C4-2B (cell line): Measurements from ENCODE around the gene CLSTN2.

Source experiments
- ZFX ChIP-seq: fragments of 450-650 bp; IDR thresholded peaks from 2 replicates; pipeline ENCODE4 v1.6.1; 2017
- TF ChIP-seq, protein P1 (sequence below): fragments of 450-650 bp; conservative IDR thresholded peaks from 2 replicates; pipeline ENCODE4 v1.5.1; 2017; ENCODE audit warnings: mild to moderate bottlenecking

DNA sequence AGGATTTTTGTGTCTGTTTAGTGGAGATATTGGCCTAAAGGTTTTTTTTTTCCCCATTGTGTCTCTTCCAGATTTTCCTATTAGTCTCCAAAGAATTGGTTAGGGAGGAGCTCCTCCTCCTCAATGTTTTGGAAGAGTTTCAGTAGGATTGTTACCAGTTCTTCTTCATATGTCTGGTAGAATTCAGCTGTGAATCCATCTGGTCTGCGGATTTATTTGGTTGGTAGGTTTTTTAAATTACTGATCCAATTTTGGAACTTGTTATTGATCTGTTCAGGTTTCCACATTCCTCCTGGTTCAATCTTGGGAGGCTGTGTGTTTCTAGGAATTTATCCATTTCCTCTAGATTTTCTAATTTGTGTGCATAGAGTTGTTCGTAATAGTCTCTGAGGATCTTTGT, 222.2 kb downstream of the CLSTN2 start:
- TF ChIP-seq, protein P1, sequence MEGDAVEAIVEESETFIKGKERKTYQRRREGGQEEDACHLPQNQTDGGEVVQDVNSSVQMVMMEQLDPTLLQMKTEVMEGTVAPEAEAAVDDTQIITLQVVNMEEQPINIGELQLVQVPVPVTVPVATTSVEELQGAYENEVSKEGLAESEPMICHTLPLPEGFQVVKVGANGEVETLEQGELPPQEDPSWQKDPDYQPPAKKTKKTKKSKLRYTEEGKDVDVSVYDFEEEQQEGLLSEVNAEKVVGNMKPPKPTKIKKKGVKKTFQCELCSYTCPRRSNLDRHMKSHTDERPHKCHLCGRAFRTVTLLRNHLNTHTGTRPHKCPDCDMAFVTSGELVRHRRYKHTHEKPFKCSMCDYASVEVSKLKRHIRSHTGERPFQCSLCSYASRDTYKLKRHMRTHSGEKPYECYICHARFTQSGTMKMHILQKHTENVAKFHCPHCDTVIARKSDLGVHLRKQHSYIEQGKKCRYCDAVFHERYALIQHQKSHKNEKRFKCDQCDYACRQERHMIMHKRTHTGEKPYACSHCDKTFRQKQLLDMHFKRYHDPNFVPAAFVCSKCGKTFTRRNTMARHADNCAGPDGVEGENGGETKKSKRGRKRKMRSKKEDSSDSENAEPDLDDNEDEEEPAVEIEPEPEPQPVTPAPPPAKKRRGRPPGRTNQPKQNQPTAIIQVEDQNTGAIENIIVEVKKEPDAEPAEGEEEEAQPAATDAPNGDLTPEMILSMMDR = no peak
- TF ChIP-seq ZFX = no peak
